K562 (cell line): ENCODE data around the gene ILF3. TPM values are rescaled to one million over a fixed set of nuclear protein-coding genes. Genes with fewer than 3 reads are reported as not detected.

Source experiments
- CREB1 ChIP-seq, 2 experiments: sonication (generic) in 1 of 2; formaldehyde crosslinking in 1 of 2; IDR thresholded peaks; 2 replicates each; pipeline versions ENCODE4 v1.6.1 to v1.8.0; 2012 to 2022; ENCODE audit warnings: inconsistent platforms in 1 of 2, mild to moderate bottlenecking in 1 of 2, missing genetic modification reagents in 1 of 2, moderate library complexity in 1 of 2
- FOXK2 ChIP-seq, 2 experiments: fragments of 450-650 bp; IDR thresholded peaks in 1 of 2; conservative IDR thresholded peaks in 1 of 2; 2 replicates each; pipeline ENCODE4 v1.6.1; 2016; ENCODE audit warnings: low read depth in 2 of 2, mild to moderate bottlenecking in 1 of 2
- NFRKB ChIP-seq: fragments of 450-650 bp; IDR thresholded peaks from 2 replicates; pipeline ENCODE4 v1.6.1; 2016; ENCODE audit warnings: low read depth
- PCBP1 ChIP-seq: fragments of 200-400 bp; formaldehyde crosslinking; IDR thresholded peaks from 2 replicates; pipeline ENCODE4 v1.6.1; 2018; ENCODE audit warnings: mild to moderate bottlenecking, low read depth, low read length; ENCODE audit not compliant: poor library complexity, severe bottlenecking
- POLR3G ChIP-seq: IDR thresholded peaks from 2 replicates; pipeline ENCODE4 v1.6.1; 2011; ENCODE audit not compliant: insufficient read length, insufficient replicate concordance; ENCODE audit errors: extremely low read depth
- RAD21 ChIP-seq, 2 experiments: fragments of 250-450 bp in 1 of 2; fragments of 450-650 bp in 1 of 2; sonication (Bioruptor Pico) in 1 of 2; formaldehyde crosslinking in 1 of 2; IDR thresholded peaks in 1 of 2; conservative IDR thresholded peaks in 1 of 2; 2 replicates each; pipeline versions ENCODE4 v1.4.0 to v1.8.0; 2020 to 2022; ENCODE audit warnings: mild to moderate bottlenecking in 2 of 2, moderate library complexity in 1 of 2
- RCOR1 ChIP-seq, 2 experiments: IDR thresholded peaks; 2 replicates each; pipeline ENCODE4 v1.6.1; 2012; ENCODE audit warnings: low read depth in 2 of 2, low read length in 2 of 2, borderline replicate concordance in 1 of 2, improper control_type of control experiment in 1 of 2
- STAG1 ChIP-seq: sonication (generic); formaldehyde crosslinking; IDR thresholded peaks from 2 replicates; pipeline ENCODE4 v1.5.0; 2020; ENCODE audit warnings: missing genetic modification reagents, borderline replicate concordance
- TEAD1 ChIP-seq, 2 experiments: fragments of 450-650 bp in 1 of 2; sonication (generic) in 1 of 2; formaldehyde crosslinking; IDR thresholded peaks; 2 replicates each; pipeline versions ENCODE4 v1.4.0 to v1.8.0; 2020 to 2022; ENCODE audit warnings: mild to moderate bottlenecking in 2 of 2, missing genetic modification reagents in 1 of 2
- YY1 ChIP-seq, 3 experiments: IDR thresholded peaks; 2 replicates each; pipeline ENCODE4 v1.6.1; 2011; ENCODE audit warnings: low read length in 2 of 3, mild to moderate bottlenecking in 2 of 3, moderate library complexity in 2 of 3, borderline replicate concordance in 1 of 3, control low read depth in 1 of 3, low read depth in 1 of 3; ENCODE audit not compliant: insufficient read depth in 3 of 3, insufficient replicate concordance in 2 of 3, control insufficient read depth in 1 of 3, insufficient read length in 1 of 3; ENCODE audit errors: extremely low read depth in 1 of 3
- polyA plus RNA-seq, 8 experiments: library from polyadenylated mRNA; depleted of rRNA in 4 of 8; stranded (reverse) in 5 of 8; unstranded in 3 of 8; fragments of >200 nt; fragmentation: Nextera tagmentation in 2 of 8; fragmentation: Illumina TruSeq in 1 of 8; extraction: Ambion mirVana in 2 of 8; extraction: Trizol in 1 of 8; gene quantifications; 2 replicates each; pipeline versions ENCODE4 v1.2.1 to v1.2.3, GENCODE V29; 2011 to 2014; ENCODE audit warnings: inconsistent platforms in 1 of 8, missing spikeins in 1 of 8
- total RNA-seq, 7 experiments: library from RNA; depleted of rRNA in 6 of 7; stranded (reverse); fragments of >200 nt in 6 of 7; fragmentation: Illumina TruSeq in 2 of 7; extraction: Trizol in 2 of 7; gene quantifications; 2 replicates each; pipeline versions ENCODE4 v1.2.1 to v1.2.3, GENCODE V29; 2011 to 2021; ENCODE audit warnings: low replicate concordance in 1 of 7
- TF ChIP-seq, protein P1 (sequence below): sonication (generic); formaldehyde crosslinking; IDR thresholded peaks from 2 replicates; pipeline ENCODE4 v1.8.0; 2022; ENCODE audit warnings: mild to moderate bottlenecking, missing genetic modification reagents
- TF ChIP-seq, protein P2 (sequence below), 3 experiments: IDR thresholded peaks in 2 of 3; conservative IDR thresholded peaks in 1 of 3; 2 replicates each; pipeline ENCODE4 v1.5.1; 2011 to 2012; ENCODE audit warnings: low read length in 3 of 3, mild to moderate bottlenecking in 3 of 3, control low read depth in 2 of 3, improper control_type of control experiment in 1 of 3, inconsistent platforms in 1 of 3, low read depth in 1 of 3, mixed read lengths in 1 of 3, moderate library complexity in 1 of 3; ENCODE audit not compliant: insufficient read depth in 2 of 3
- TF ChIP-seq, protein P3 (sequence below): fragments of 450-650 bp; formaldehyde crosslinking; IDR thresholded peaks from 2 replicates; pipeline ENCODE4 v1.4.0; 2020; ENCODE audit warnings: mild to moderate bottlenecking, moderate library complexity
- TF ChIP-seq, protein P4 (sequence below), 2 experiments: fragments of 150-350 bp in 1 of 2; IDR thresholded peaks; 2 replicates each; pipeline ENCODE4 v1.6.1; 2012 to 2016; ENCODE audit warnings: low read depth in 2 of 2, low read length in 2 of 2, mild to moderate bottlenecking in 1 of 2, moderate library complexity in 1 of 2

The ILF3 gene
- total and polyA plus RNA-seq, 9 of the 15 experiments (the other 6 are each of a cell fraction or from before 2014, with no cell fraction given): 26.0 to 453 (median 175) TPM

DNA sequence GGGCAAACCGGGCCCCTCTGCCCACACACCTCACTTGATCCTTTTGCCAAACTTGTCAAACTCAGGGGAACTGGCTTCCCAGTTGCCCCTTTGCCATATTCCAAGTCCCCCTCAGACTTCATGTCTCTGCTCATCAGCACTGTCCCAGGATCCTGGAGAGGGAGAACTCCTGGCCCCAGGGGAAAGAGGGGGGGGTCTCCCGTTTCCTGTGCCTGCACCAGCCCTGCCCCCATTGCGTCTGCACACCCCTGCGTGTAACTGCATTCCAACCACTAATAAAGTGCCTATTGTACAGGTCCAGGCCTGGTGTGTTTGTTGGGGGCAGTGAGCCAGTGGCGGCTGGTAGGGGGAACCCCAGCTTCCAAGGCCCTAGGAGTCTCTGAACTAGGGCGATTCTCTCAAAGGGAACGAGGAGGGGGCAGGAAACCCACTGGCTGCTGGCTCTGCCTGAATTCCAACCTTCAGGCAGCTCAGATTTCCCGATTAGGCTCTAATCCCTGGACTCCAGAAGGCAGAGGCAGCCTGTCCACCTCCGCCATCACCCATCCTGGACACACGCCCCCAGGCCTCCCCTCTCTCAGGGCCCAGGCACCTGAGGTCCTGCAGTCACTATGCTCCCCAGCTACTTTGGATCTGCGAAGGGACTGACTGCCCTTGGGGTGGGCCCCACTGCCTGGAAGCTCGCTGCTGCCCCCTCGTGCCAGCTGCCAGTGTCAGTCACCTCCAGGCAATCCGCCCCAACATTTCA is 9.7 kb upstream of the ILF3 start (continued):
- TF ChIP-seq, protein P1, sequence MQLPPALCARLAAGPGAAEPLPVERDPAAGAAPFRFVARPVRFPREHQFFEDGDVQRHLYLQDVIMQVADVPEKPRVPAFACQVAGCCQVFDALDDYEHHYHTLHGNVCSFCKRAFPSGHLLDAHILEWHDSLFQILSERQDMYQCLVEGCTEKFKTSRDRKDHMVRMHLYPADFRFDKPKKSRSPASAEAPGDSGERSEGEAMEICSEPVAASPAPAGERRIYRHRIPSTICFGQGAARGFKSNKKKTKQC (CRISPR knock-in tag): 0 out of 2 replicates have a peak, but pooled peaks have one; percentile 39
- peak in 1 of 3 experiments; percentile 19 for TF ChIP-seq YY1 (IDR thresholded peaks at IDR 0.05; ENCODE audit: borderline replicate concordance in 1 of 3, control insufficient read depth in 1 of 3, extremely low read depth in 1 of 3, insufficient read depth in 3 of 3, insufficient read length in 1 of 3, insufficient replicate concordance in 2 of 3, low read depth in 1 of 3, low read length in 2 of 3)
- peak; percentile 82; the same call in 1 of the 2 replicates for TF ChIP-seq STAG1
- TF ChIP-seq, protein P2, sequence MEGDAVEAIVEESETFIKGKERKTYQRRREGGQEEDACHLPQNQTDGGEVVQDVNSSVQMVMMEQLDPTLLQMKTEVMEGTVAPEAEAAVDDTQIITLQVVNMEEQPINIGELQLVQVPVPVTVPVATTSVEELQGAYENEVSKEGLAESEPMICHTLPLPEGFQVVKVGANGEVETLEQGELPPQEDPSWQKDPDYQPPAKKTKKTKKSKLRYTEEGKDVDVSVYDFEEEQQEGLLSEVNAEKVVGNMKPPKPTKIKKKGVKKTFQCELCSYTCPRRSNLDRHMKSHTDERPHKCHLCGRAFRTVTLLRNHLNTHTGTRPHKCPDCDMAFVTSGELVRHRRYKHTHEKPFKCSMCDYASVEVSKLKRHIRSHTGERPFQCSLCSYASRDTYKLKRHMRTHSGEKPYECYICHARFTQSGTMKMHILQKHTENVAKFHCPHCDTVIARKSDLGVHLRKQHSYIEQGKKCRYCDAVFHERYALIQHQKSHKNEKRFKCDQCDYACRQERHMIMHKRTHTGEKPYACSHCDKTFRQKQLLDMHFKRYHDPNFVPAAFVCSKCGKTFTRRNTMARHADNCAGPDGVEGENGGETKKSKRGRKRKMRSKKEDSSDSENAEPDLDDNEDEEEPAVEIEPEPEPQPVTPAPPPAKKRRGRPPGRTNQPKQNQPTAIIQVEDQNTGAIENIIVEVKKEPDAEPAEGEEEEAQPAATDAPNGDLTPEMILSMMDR (IDR thresholded peaks at IDR 0.05 in 2 of 3, conservative IDR thresholded peaks at IDR 0.05 in 1 of 3; ENCODE audit: insufficient read depth in 2 of 3, low read depth in 1 of 3, low read length in 3 of 3): peak; percentile 92 to 98 (median 97)
- TF ChIP-seq, protein P3, sequence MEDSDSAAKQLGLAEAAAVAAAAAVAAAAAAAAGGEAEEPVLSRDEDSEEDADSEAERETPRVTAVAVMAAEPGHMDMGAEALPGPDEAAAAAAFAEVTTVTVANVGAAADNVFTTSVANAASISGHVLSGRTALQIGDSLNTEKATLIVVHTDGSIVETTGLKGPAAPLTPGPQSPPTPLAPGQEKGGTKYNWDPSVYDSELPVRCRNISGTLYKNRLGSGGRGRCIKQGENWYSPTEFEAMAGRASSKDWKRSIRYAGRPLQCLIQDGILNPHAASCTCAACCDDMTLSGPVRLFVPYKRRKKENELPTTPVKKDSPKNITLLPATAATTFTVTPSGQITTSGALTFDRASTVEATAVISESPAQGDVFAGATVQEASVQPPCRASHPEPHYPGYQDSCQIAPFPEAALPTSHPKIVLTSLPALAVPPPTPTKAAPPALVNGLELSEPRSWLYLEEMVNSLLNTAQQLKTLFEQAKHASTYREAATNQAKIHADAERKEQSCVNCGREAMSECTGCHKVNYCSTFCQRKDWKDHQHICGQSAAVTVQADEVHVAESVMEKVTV (CRISPR knock-in tag): peak; percentile 94
- peak; percentile 96 to 98 for TF ChIP-seq RAD21 (CRISPR knock-in tag; conservative IDR thresholded peaks at IDR 0.05 in 1 of 2, IDR thresholded peaks at IDR 0.05 in 1 of 2)
- peak in 1 of 2 experiments; percentile 43; a peak in 1 of 4 replicates for TF ChIP-seq RCOR1 (IDR thresholded peaks at IDR 0.05; ENCODE audit: borderline replicate concordance in 1 of 2, low read depth in 2 of 2, low read length in 2 of 2)
- no peak for TF ChIP-seq POLR3G
- no peak for TF ChIP-seq NFRKB
- TF ChIP-seq PCBP1: no peak
- TF ChIP-seq TEAD1 (CRISPR knock-in tag; IDR thresholded peaks at IDR 0.05): peak; percentile 42 to 63; a peak in 1 of 4 replicates
- TF ChIP-seq, protein P4, sequence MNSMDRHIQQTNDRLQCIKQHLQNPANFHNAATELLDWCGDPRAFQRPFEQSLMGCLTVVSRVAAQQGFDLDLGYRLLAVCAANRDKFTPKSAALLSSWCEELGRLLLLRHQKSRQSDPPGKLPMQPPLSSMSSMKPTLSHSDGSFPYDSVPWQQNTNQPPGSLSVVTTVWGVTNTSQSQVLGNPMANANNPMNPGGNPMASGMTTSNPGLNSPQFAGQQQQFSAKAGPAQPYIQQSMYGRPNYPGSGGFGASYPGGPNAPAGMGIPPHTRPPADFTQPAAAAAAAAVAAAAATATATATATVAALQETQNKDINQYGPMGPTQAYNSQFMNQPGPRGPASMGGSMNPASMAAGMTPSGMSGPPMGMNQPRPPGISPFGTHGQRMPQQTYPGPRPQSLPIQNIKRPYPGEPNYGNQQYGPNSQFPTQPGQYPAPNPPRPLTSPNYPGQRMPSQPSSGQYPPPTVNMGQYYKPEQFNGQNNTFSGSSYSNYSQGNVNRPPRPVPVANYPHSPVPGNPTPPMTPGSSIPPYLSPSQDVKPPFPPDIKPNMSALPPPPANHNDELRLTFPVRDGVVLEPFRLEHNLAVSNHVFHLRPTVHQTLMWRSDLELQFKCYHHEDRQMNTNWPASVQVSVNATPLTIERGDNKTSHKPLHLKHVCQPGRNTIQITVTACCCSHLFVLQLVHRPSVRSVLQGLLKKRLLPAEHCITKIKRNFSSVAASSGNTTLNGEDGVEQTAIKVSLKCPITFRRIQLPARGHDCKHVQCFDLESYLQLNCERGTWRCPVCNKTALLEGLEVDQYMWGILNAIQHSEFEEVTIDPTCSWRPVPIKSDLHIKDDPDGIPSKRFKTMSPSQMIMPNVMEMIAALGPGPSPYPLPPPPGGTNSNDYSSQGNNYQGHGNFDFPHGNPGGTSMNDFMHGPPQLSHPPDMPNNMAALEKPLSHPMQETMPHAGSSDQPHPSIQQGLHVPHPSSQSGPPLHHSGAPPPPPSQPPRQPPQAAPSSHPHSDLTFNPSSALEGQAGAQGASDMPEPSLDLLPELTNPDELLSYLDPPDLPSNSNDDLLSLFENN (IDR thresholded peaks at IDR 0.05; ENCODE audit: low read depth in 2 of 2, low read length in 2 of 2): no peak
- TF ChIP-seq FOXK2 (conservative IDR thresholded peaks at IDR 0.05 in 1 of 2, IDR thresholded peaks at IDR 0.05 in 1 of 2; ENCODE audit: low read depth in 2 of 2): no peak
- no peak for TF ChIP-seq CREB1 (IDR thresholded peaks at IDR 0.05)
- TF ChIP-seq CREB1 (CRISPR knock-in tag; IDR thresholded peaks at IDR 0.05): peak; percentile 47
